Cardiac fibroblast (primary cell): ENCODE results near the gene POLE.

Experiments
- DNase-seq, 2 donors: peaks; one replicate each; pipeline versions ENCODE4 v3.0.0 to v3.0.0-alpha.2; 2010; ENCODE audit warnings: low read depth in 2 of 2
- H3K4me3 ChIP-seq, 2 donors: replicated peaks in 1 of 2; 1 replicate in 1 of 2; 2 replicates in 1 of 2; pipeline ENCODE4 v1.5.1; 2011; ENCODE audit warnings: low read depth in 2 of 2, low read length in 2 of 2, mild to moderate bottlenecking in 2 of 2, moderate library complexity in 1 of 2
- CTCF ChIP-seq: IDR thresholded peaks from one replicate; pipeline ENCODE4 v1.5.1; 2011; ENCODE audit warnings: low read depth, mild to moderate bottlenecking, low read length, inconsistent platforms

Gene POLE

GRCh38 chr12:132723015-132723763 lies 36.0 kb upstream of the POLE start:
- no peak for DNase-seq
- TF ChIP-seq CTCF, result no peak
- H3K4me3 ChIP-seq, result no peak overlapping the region

GRCh38 chr12:132720606-132721345 lies 33.6 kb upstream of the POLE start:
- no peak for DNase-seq
- no peak for TF ChIP-seq CTCF
- no peak overlapping the region for H3K4me3 ChIP-seq

- no peak for DNase-seq
- no peak for TF ChIP-seq CTCF
- H3K4me3 ChIP-seq, result no peak overlapping the region
Observed at GRCh38 chr12:132719954-132720324, 32.8 kb upstream of the POLE start.

GRCh38 chr12:132719141-132719953 lies 32.2 kb upstream of the POLE start:
- TF ChIP-seq CTCF, result no peak
- DNase-seq, result no peak
- no peak overlapping the region for H3K4me3 ChIP-seq

GRCh38 chr12:132718644-132719043 lies 31.5 kb upstream of the POLE start:
- no peak for DNase-seq
- no peak overlapping the region for H3K4me3 ChIP-seq
- no peak for TF ChIP-seq CTCF

- TF ChIP-seq CTCF, result no peak
- DNase-seq, result no peak
- no peak overlapping the region for H3K4me3 ChIP-seq
Observed at GRCh38 chr12:132717531-132718387, 30.6 kb upstream of the POLE start.
